SU-DHL-6 (cell line): ENCODE measurements around the gene KRTAP5-6.

Experiments
- H2AFZ ChIP-seq: fragments of 200-600 bp; sonication (generic); 2 replicates; pipeline ENCODE4 v1.6.1; 2014; ENCODE audit warnings: low read depth, mild to moderate bottlenecking, moderate library complexity, mixed read lengths, antibody characterized with exemption, low read length; ENCODE audit not compliant: severe bottlenecking
- H3F3A ChIP-seq: fragments of 200-600 bp; shearing (Covaris generic); 2 replicates; pipeline ENCODE4 v1.6.0; 2016; ENCODE audit warnings: antibody characterized with exemption, mild to moderate bottlenecking; ENCODE audit not compliant: insufficient read depth
- H3K27ac ChIP-seq: fragments of 200-600 bp; sonication (generic); 2 replicates; pipeline ENCODE4 v1.5.1; 2016; ENCODE audit warnings: low read depth, mild to moderate bottlenecking, low read length, moderate library complexity, mixed read lengths
- H3K27me3 ChIP-seq: fragments of 200-600 bp; sonication (generic), shearing (Covaris generic); 2 replicates; pipeline ENCODE4 v1.6.0; 2014; ENCODE audit warnings: mild to moderate bottlenecking, low read length
- H3K36me3 ChIP-seq: fragments of 200-600 bp; sonication (generic); 2 replicates; pipeline ENCODE4 v1.6.1; 2014; ENCODE audit warnings: mild to moderate bottlenecking, low read length, mixed read lengths
- H3K4me2 ChIP-seq: fragments of 300-600, 200-600 bp; shearing (Covaris generic), sonication (generic); 2 replicates; pipeline ENCODE4 v1.6.0; 2014; ENCODE audit warnings: low read length, low read depth, mild to moderate bottlenecking; ENCODE audit not compliant: poor library complexity, severe bottlenecking
- H3K4me3 ChIP-seq: fragments of 200-600 bp; sonication (generic); 2 replicates; pipeline ENCODE4 v1.5.1; 2014; ENCODE audit warnings: antibody characterized with exemption, low read length, mild to moderate bottlenecking, mixed read lengths; ENCODE audit not compliant: insufficient read depth, poor library complexity, severe bottlenecking
- H3K79me2 ChIP-seq: fragments of 200-600 bp; sonication (generic); 2 replicates; pipeline ENCODE4 v1.6.1; 2014; ENCODE audit warnings: mild to moderate bottlenecking, low read length, moderate library complexity; ENCODE audit not compliant: insufficient read depth
- H3K9ac ChIP-seq: fragments of 200-600 bp; sonication (generic); 2 replicates; pipeline ENCODE4 v1.7.0; 2014; ENCODE audit warnings: mild to moderate bottlenecking, low read length
- H3K9me2 ChIP-seq: fragments of 200-600 bp; sonication (generic); replicated peaks from 2 replicates; pipeline ENCODE4 v1.6.1; 2014; ENCODE audit warnings: low read length; ENCODE audit not compliant: insufficient read depth
- H3K9me3 ChIP-seq: fragments of 200-600 bp; sonication (generic); 2 replicates; pipeline ENCODE4 v1.6.1; 2014; ENCODE audit warnings: low read length, mixed read lengths; ENCODE audit not compliant: insufficient read depth
- H4K20me1 ChIP-seq: fragments of 200-600 bp; sonication (generic); 2 replicates; pipeline ENCODE4 v1.6.1; 2014; ENCODE audit warnings: low read depth, mild to moderate bottlenecking, antibody characterized with exemption, low read length, moderate library complexity, mixed read lengths
- EZH2phosphoT487 ChIP-seq: fragments of 200-600 bp; sonication (generic), shearing (Covaris generic); conservative IDR thresholded peaks from 2 replicates; pipeline ENCODE4 v1.6.1; 2018; ENCODE audit warnings: mild to moderate bottlenecking, antibody characterized with exemption, low read length, moderate library complexity, mixed read lengths
- TF ChIP-seq, protein P1 (sequence below): fragments of 200-600 bp; sonication (generic); IDR thresholded peaks from one replicate; pipeline ENCODE4 v1.5.1; 2017; ENCODE audit warnings: antibody characterized with exemption, mild to moderate bottlenecking, low read length, moderate library complexity; ENCODE audit not compliant: insufficient read depth, poor library complexity, severe bottlenecking

Gene KRTAP5-6

DNA sequence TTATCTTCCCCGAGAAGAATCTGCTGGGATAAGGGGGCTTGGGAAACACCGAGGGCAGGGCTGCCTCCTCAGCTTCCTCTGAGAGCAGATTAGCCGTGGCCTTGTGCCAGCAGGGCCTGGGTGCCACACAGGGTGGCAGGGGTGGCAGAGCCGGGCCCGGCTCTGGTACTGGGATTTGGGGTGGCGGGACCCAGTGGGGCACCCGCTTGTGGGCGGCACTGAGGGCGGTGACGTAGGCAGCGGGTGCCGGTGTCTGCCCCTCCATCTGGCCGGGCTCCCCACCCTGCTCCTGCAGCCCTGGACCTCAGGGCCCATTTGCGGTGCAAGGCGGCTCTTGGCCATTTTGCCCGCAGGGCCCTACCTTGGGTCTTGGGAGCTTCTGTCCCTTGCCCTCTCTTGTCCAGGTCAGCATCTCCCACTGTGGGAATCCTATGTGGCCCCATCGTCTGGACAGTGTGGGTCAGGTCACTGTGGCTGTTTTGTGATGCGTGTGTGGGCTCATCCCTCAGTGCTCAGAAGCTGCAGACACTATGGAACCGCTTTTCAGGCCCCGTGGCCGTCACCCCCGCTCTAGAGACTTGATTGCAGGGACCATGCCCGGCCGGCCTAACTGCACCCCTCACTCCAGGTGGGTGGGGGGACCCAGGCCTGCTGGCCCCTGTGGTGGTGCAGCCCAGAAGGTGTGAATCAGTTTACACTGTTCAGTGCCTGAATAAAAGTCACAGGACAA, 29.7 kb upstream of the KRTAP5-6 start:
- no peak overlapping the region for H2AFZ ChIP-seq
- no peaks in the 10 kb centered on the region for H3F3A ChIP-seq
- H3K27me3 ChIP-seq, result no peaks in the 10 kb centered on the region
- H3K27ac ChIP-seq, result no peak overlapping the region
- no peak overlapping the region for H3K4me3 ChIP-seq
- no peaks in the 10 kb centered on the region for H4K20me1 ChIP-seq
- H3K36me3 ChIP-seq, result no peaks in the 10 kb centered on the region
- no peaks in the 10 kb centered on the region for H3K79me2 ChIP-seq
- no peak for TF ChIP-seq EZH2phosphoT487
- TF ChIP-seq, protein P1, sequence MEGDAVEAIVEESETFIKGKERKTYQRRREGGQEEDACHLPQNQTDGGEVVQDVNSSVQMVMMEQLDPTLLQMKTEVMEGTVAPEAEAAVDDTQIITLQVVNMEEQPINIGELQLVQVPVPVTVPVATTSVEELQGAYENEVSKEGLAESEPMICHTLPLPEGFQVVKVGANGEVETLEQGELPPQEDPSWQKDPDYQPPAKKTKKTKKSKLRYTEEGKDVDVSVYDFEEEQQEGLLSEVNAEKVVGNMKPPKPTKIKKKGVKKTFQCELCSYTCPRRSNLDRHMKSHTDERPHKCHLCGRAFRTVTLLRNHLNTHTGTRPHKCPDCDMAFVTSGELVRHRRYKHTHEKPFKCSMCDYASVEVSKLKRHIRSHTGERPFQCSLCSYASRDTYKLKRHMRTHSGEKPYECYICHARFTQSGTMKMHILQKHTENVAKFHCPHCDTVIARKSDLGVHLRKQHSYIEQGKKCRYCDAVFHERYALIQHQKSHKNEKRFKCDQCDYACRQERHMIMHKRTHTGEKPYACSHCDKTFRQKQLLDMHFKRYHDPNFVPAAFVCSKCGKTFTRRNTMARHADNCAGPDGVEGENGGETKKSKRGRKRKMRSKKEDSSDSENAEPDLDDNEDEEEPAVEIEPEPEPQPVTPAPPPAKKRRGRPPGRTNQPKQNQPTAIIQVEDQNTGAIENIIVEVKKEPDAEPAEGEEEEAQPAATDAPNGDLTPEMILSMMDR, result no peak
- no peaks in the 10 kb centered on the region for H3K9me2 ChIP-seq
- no peak overlapping the region for H3K4me2 ChIP-seq
- H3K9ac ChIP-seq, result no peak overlapping the region
- H3K9me3 ChIP-seq, result no peaks in the 10 kb centered on the region

DNA sequence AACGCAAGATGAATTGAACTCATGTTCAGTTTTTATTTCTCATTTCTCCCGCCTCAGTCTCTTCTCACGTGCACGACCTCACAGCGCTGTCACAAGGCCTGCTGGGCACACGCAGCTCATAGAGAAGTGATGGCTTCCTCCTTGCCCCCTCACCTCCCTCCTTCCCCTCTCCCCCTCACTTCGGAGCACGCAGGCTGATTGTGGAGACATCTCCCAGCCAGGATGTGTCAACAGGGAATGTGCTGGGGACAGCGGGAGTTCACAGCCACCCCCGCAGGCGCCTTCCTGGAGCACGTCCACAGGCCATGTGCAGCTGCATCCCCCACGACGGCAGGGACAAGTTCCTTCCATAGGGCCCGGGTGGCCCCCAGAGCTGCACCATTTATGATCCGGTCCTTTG, 29.1 kb upstream of the KRTAP5-6 start:
- no peaks in the 10 kb centered on the region for H3K27me3 ChIP-seq
- no peak overlapping the region for H3K9ac ChIP-seq
- no peaks in the 10 kb centered on the region for H4K20me1 ChIP-seq
- H3K4me3 ChIP-seq, result no peak overlapping the region
- no peak for TF ChIP-seq EZH2phosphoT487
- TF ChIP-seq, protein P1, result no peak
- H3K9me2 ChIP-seq, result no peaks in the 10 kb centered on the region
- H2AFZ ChIP-seq, result no peak overlapping the region
- no peaks in the 10 kb centered on the region for H3K79me2 ChIP-seq
- H3K4me2 ChIP-seq, result no peak overlapping the region
- H3K9me3 ChIP-seq, result no peaks in the 10 kb centered on the region
- H3K36me3 ChIP-seq, result no peaks in the 10 kb centered on the region
- no peaks in the 10 kb centered on the region for H3F3A ChIP-seq
- no peak overlapping the region for H3K27ac ChIP-seq

DNA sequence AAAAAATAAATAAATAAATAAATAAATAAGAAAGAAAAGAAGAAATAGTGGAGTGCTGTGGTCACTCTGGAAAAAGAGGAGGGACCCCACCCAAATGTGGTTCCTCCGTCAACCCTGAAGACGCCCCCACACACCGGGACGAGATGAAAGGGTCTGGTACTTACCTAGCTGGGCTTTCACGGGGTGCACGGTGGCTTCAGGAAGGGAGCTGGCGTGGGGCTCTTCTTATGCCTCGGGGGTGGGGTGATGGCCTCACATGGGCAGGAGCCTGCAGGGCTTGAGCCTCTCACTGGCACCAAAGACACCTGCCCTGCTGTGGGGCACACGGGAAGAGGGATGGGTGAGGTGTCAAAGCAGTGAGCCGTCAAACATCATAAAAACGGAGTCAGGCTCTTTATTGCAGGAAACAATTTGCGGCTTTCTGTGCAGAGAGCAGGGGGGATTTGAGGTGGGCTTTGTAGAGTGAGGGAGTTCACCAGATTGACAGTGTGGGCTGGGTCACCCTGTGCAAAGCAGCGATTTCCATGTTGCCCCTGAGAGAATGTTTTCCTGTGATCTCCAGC, 28.0 kb upstream of the KRTAP5-6 start:
- Histone ChIP-seq H2AFZ (no peak overlapping the region), H3K9me3 (no peaks in the 10 kb centered on the region), H3K9me2 (no peaks in the 10 kb centered on the region), H3K9ac (no peak overlapping the region), H3K79me2 (no peaks in the 10 kb centered on the region), H3K36me3 (no peaks in the 10 kb centered on the region), H3K4me2 (no peak overlapping the region), H3K27ac (no peak overlapping the region), H3K4me3 (no peak overlapping the region), H4K20me1 (no peaks in the 10 kb centered on the region), H3K27me3 (no peaks in the 10 kb centered on the region), H3F3A (no peaks in the 10 kb centered on the region)
- TF ChIP-seq, protein P1, result no peak
- no peak for TF ChIP-seq EZH2phosphoT487
